Measurements from ENCODE around the gene CYP39A1.

CYP39A1 gene

GRCh38 chr6:46632053-46632452 lies 20.6 kb downstream of the CYP39A1 start:
- Histone ChIP-seq H3K36me3 (ENCODE audit: control insufficient read depth, insufficient read depth, low read length) (no peaks in the 10 kb centered on the region), H3K4me3 (ENCODE audit: low read depth, low read length) (no peak overlapping the region), H3K9ac (no peak overlapping the region), H3K4me2 (ENCODE audit: low read length) (no peak overlapping the region), H3K27me3 (ENCODE audit: control insufficient read depth, insufficient read depth, low read length) (no peaks in the 10 kb centered on the region), H3K79me2 (no peaks in the 10 kb centered on the region), H3K27ac (no peak overlapping the region), H3K9me3 (ENCODE audit: control insufficient read depth, low read length) (no peaks in the 10 kb centered on the region), H2AFZ (no peak overlapping the region), H3K4me1 (peaks cover 3% of the 10 kb centered on the region)
- no peak for TF ChIP-seq CTCF (IDR thresholded peaks at IDR 0.05)

GRCh38 chr6:46629691-46630090 lies 22.9 kb downstream of the CYP39A1 start:
- no peak overlapping the region for H3K4me3 ChIP-seq (ENCODE audit: low read depth, low read length)
- no peak overlapping the region for H3K4me2 ChIP-seq (ENCODE audit: low read length)
- H3K9me3 ChIP-seq (ENCODE audit: control insufficient read depth, low read length), result no peaks in the 10 kb centered on the region
- no peak overlapping the region for H2AFZ ChIP-seq
- TF ChIP-seq CTCF (IDR thresholded peaks at IDR 0.05), result no peak
- H3K9ac ChIP-seq, result no peak overlapping the region
- no peaks in the 10 kb centered on the region for H3K4me1 ChIP-seq
- H3K79me2 ChIP-seq, result no peaks in the 10 kb centered on the region
- no peaks in the 10 kb centered on the region for H3K36me3 ChIP-seq (ENCODE audit: control insufficient read depth, insufficient read depth, low read length)
- no peak overlapping the region for H3K27ac ChIP-seq
- H3K27me3 ChIP-seq (ENCODE audit: control insufficient read depth, insufficient read depth, low read length), result no peaks in the 10 kb centered on the region

- Histone ChIP-seq H3K36me3 (ENCODE audit: control insufficient read depth, insufficient read depth, low read length) (no peaks in the 10 kb centered on the region), H3K9ac (no peak overlapping the region), H3K79me2 (no peaks in the 10 kb centered on the region), H3K4me1 (no peaks in the 10 kb centered on the region), H3K27ac (no peak overlapping the region), H3K4me2 (ENCODE audit: low read length) (no peak overlapping the region), H3K4me3 (ENCODE audit: low read depth, low read length) (no peak overlapping the region), H3K27me3 (ENCODE audit: control insufficient read depth, insufficient read depth, low read length) (no peaks in the 10 kb centered on the region), H3K9me3 (ENCODE audit: control insufficient read depth, low read length) (no peaks in the 10 kb centered on the region), H2AFZ (no peak overlapping the region)
- TF ChIP-seq CTCF (IDR thresholded peaks at IDR 0.05), result no peak
These were observed 23.6 kb downstream of the CYP39A1 start for GRCh38 chr6:46628976-46629375.

GRCh38 chr6:46628498-46628897 lies 24.1 kb downstream of the CYP39A1 start:
- H3K79me2 ChIP-seq, result no peaks in the 10 kb centered on the region
- H3K4me1 ChIP-seq, result no peaks in the 10 kb centered on the region
- H3K27ac ChIP-seq, result no peak overlapping the region
- no peaks in the 10 kb centered on the region for H3K9me3 ChIP-seq (ENCODE audit: control insufficient read depth, low read length)
- H2AFZ ChIP-seq, result peak overlapping the region; percentile 30
- no peak overlapping the region for H3K4me2 ChIP-seq (ENCODE audit: low read length)
- H3K36me3 ChIP-seq (ENCODE audit: control insufficient read depth, insufficient read depth, low read length), result no peaks in the 10 kb centered on the region
- H3K4me3 ChIP-seq (ENCODE audit: low read depth, low read length), result no peak overlapping the region
- no peak for TF ChIP-seq CTCF (IDR thresholded peaks at IDR 0.05)
- H3K9ac ChIP-seq, result no peak overlapping the region
- no peaks in the 10 kb centered on the region for H3K27me3 ChIP-seq (ENCODE audit: control insufficient read depth, insufficient read depth, low read length)

GRCh38 chr6:46626976-46627375 lies 25.6 kb downstream of the CYP39A1 start:
- Histone ChIP-seq H2AFZ (no peak overlapping the region), H3K4me2 (ENCODE audit: low read length) (no peak overlapping the region), H3K27ac (no peak overlapping the region), H3K27me3 (ENCODE audit: control insufficient read depth, insufficient read depth, low read length) (no peaks in the 10 kb centered on the region), H3K4me3 (ENCODE audit: low read depth, low read length) (no peak overlapping the region), H3K4me1 (no peaks in the 10 kb centered on the region), H3K36me3 (ENCODE audit: control insufficient read depth, insufficient read depth, low read length) (no peaks in the 10 kb centered on the region), H3K9ac (no peak overlapping the region), H3K79me2 (no peaks in the 10 kb centered on the region), H3K9me3 (ENCODE audit: control insufficient read depth, low read length) (no peaks in the 10 kb centered on the region)
- TF ChIP-seq CTCF (IDR thresholded peaks at IDR 0.05), result no peak
